ENCODE results near the gene PLCG2.

DNA sequence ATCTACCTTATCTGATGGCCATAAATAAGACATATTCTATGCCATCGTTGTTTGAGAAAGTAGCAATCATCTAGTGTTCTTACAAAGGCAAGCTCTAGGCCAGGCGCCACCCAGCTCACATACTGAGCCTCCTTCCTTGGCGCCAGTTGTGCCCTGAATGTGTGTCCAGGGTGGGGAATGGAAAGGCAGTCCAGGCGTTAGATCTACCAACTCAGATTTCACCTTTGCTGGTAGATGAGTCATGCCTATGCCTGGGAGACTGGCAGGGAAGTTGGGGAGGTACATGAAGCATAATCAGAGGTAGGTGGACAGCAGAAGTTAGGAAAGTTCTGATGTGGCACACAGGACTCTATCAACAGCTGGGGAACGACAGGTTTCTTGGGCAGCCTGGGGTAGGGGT, 208.6 kb downstream of the PLCG2 start:
- no peak for TF ChIP-seq POLR2A (IDR thresholded peaks at IDR 0.05)
- TF ChIP-seq, protein P1, sequence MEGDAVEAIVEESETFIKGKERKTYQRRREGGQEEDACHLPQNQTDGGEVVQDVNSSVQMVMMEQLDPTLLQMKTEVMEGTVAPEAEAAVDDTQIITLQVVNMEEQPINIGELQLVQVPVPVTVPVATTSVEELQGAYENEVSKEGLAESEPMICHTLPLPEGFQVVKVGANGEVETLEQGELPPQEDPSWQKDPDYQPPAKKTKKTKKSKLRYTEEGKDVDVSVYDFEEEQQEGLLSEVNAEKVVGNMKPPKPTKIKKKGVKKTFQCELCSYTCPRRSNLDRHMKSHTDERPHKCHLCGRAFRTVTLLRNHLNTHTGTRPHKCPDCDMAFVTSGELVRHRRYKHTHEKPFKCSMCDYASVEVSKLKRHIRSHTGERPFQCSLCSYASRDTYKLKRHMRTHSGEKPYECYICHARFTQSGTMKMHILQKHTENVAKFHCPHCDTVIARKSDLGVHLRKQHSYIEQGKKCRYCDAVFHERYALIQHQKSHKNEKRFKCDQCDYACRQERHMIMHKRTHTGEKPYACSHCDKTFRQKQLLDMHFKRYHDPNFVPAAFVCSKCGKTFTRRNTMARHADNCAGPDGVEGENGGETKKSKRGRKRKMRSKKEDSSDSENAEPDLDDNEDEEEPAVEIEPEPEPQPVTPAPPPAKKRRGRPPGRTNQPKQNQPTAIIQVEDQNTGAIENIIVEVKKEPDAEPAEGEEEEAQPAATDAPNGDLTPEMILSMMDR (IDR thresholded peaks at IDR 0.05) = no peak
